HepG2 (cell line): ENCODE measurements around the gene MORC1. TPM values are rescaled to one million over a fixed set of nuclear protein-coding genes. Genes with fewer than 3 reads are reported as not detected.

ENCODE experiments used
- ATAC-seq: fragments of 200-7000 bp; cut with Tn5 transposase; 3 replicates; pipeline ENCODE4 v1.9.1; 2020; ENCODE audit warnings: mild to moderate bottlenecking, moderate library complexity
- BruUV-seq: library from RNA; stranded (reverse); fragments of 400-500 nt; replicated peaks from 2 replicates; lab custom pipeline; 2021; lab: Mats Ljungman, UMichigan
- CTCF ChIA-PET: fragments of 300-600 bp; formaldehyde crosslinking; extraction: SDS; loops from one replicate; lab custom pipeline; 2021; ENCODE audit warnings: low total read pairs, inconsistent platforms, low intra/inter-chr PET ratio; lab: Yijun Ruan, JAX
- POLR2A ChIA-PET: fragments of 350-600 bp; sonication (Branson Sonifier 250); formaldehyde crosslinking; loops from one replicate; lab custom pipeline; 2020; ENCODE audit warnings: antibody characterized with exemption, inconsistent platforms; lab: Yijun Ruan, JAX
- DNase-seq: peaks from one replicate; pipeline ENCODE4 v3.0.0-alpha.2; 2015; ENCODE audit warnings: low spot score
- FAIRE-seq: peaks from 3 replicates; lab custom pipeline; 2011; peaks lifted over from hg19 to GRCh38; lab: Jason Lieb, UNC
- H2AFZ ChIP-seq: one replicate; pipeline ENCODE4 v1.6.1; 2011; ENCODE audit warnings: low read length, inconsistent platforms
- H3K27ac ChIP-seq: fragments of 300-600 bp; 3 replicates; pipeline ENCODE4 v1.8.0; 2011; ENCODE audit warnings: mixed run types, mild to moderate bottlenecking, mixed read lengths, low read length, inconsistent platforms; ENCODE audit not compliant: insufficient read depth; ENCODE audit errors: extremely low read length
- H3K27me3 ChIP-seq, 2 experiments: fragments of 200-600 bp in 1 of 2; 2 replicates in 1 of 2; 3 replicates in 1 of 2; pipeline versions ENCODE4 v1.6.0 to v1.8.0; 2011; ENCODE audit warnings: low read length in 2 of 2, mild to moderate bottlenecking in 2 of 2, moderate library complexity in 2 of 2, inconsistent platforms in 1 of 2; ENCODE audit not compliant: insufficient read depth in 2 of 2, control insufficient read depth in 1 of 2
- H3K36me3 ChIP-seq, 2 experiments: fragments of 200-600 bp in 1 of 2; replicated peaks in 1 of 2; 2 replicates in 1 of 2; 3 replicates in 1 of 2; pipeline versions ENCODE4 v1.5.1 to v1.8.0; 2011; ENCODE audit warnings: low read length in 2 of 2, inconsistent platforms in 1 of 2; ENCODE audit not compliant: insufficient read depth in 2 of 2, control insufficient read depth in 1 of 2
- H3K4me1 ChIP-seq: 2 replicates; pipeline ENCODE4 v1.5.1; 2012; ENCODE audit warnings: low read length, inconsistent platforms; ENCODE audit not compliant: insufficient read depth
- H3K4me2 ChIP-seq: 2 replicates; pipeline ENCODE4 v1.6.0; 2011; ENCODE audit warnings: low read depth, low read length, inconsistent platforms
- H3K4me3 ChIP-seq, 3 experiments: fragments of 200-600 bp in 1 of 3; sonication (generic), shearing (Covaris generic) in 1 of 3; replicated peaks in 1 of 3; 2 replicates each; pipeline ENCODE4 v1.5.1; 2011 to 2016; ENCODE audit warnings: low read length in 3 of 3, inconsistent platforms in 2 of 3, low read depth in 2 of 3, mild to moderate bottlenecking in 2 of 3, control low read depth in 1 of 3, mixed read lengths in 1 of 3; ENCODE audit not compliant: insufficient read depth in 1 of 3
- H3K79me2 ChIP-seq: one replicate; pipeline ENCODE4 v1.6.1; 2011; ENCODE audit warnings: low read length, inconsistent platforms; ENCODE audit not compliant: insufficient read depth
- H3K9ac ChIP-seq: 2 replicates; pipeline ENCODE4 v1.6.0; 2011; ENCODE audit warnings: mild to moderate bottlenecking, low read depth, low read length, inconsistent platforms; ENCODE audit not compliant: insufficient read depth
- H3K9me3 ChIP-seq: 2 replicates; pipeline ENCODE4 v1.5.1; 2012; ENCODE audit warnings: mild to moderate bottlenecking, low read length
- H4K20me1 ChIP-seq: 2 replicates; pipeline ENCODE4 v1.6.0; 2011; ENCODE audit warnings: inconsistent platforms, mild to moderate bottlenecking, low read length, moderate library complexity; ENCODE audit not compliant: insufficient read depth
- EP300 ChIP-seq, 3 experiments: sonication (generic) in 1 of 3; formaldehyde crosslinking in 1 of 3; IDR thresholded peaks; 2 replicates each; pipeline versions ENCODE4 v1.5.1 to v1.6.1; 2011 to 2020; ENCODE audit warnings: low read depth in 2 of 3, low read length in 2 of 3, borderline replicate concordance in 1 of 3, improper control_type of control experiment in 1 of 3, mild to moderate bottlenecking in 1 of 3, missing genetic modification reagents in 1 of 3, moderate library complexity in 1 of 3
- MZF1 ChIP-seq: sonication (generic); formaldehyde crosslinking; IDR thresholded peaks from 2 replicates; pipeline ENCODE4 v1.8.1; 2023; ENCODE audit warnings: mild to moderate bottlenecking, missing genetic modification reagents, borderline replicate concordance
- NR2F6 ChIP-seq, 2 experiments: IDR thresholded peaks; 2 replicates each; pipeline ENCODE4 v1.6.1; 2016; ENCODE audit warnings: antibody characterized with exemption in 1 of 2, mild to moderate bottlenecking in 1 of 2
- POLR2AphosphoS5 ChIP-seq: IDR thresholded peaks from 2 replicates; pipeline ENCODE4 v1.6.1; 2012; ENCODE audit warnings: low read depth, low read length
- SOX13 ChIP-seq, 3 experiments: fragments of 450-650 bp in 1 of 3; sonication (generic) in 1 of 3; formaldehyde crosslinking in 1 of 3; IDR thresholded peaks in 2 of 3; conservative IDR thresholded peaks in 1 of 3; 2 replicates each; pipeline versions ENCODE4 v1.5.0 to v1.6.1; 2016 to 2020; ENCODE audit warnings: antibody characterized with exemption in 1 of 3, mild to moderate bottlenecking in 1 of 3, missing compliant biosample characterization in 1 of 3, missing genetic modification reagents in 1 of 3, moderate library complexity in 1 of 3
- SUZ12 ChIP-seq: fragments of 150-350 bp; IDR thresholded peaks from 2 replicates; pipeline ENCODE4 v1.6.1; 2014; ENCODE audit warnings: low read depth, low read length
- ZBTB39 ChIP-seq: sonication (generic); formaldehyde crosslinking; IDR thresholded peaks from 2 replicates; pipeline ENCODE4 v1.5.0; 2020; ENCODE audit warnings: missing genetic modification reagents
- ZNF350 ChIP-seq: sonication (generic); formaldehyde crosslinking; IDR thresholded peaks from 2 replicates; pipeline ENCODE4 v1.4.0; 2020; ENCODE audit warnings: mild to moderate bottlenecking, low read depth, missing genetic modification reagents, borderline replicate concordance
- in situ Hi-C: cut with HindIII; loops from 2 replicates; pipeline ENCODE4 v1.10.0; 2017; ENCODE audit warnings: low pct_unique_long_range_greater_than_20kb; ENCODE audit not compliant: extremely low pct_ligation_motif_present
- intact Hi-C: fragments of 100-400 bp; cut with micrococcal nuclease; formaldehyde crosslinking; loops from one replicate; pipeline ENCODE4 v1.10.0; 2022; ENCODE audit not compliant: unreplicated experiment
- polyA plus RNA-seq, 8 experiments: library from polyadenylated mRNA; depleted of rRNA in 3 of 8; stranded (reverse) in 7 of 8; unstranded in 1 of 8; fragments of >200 nt; fragmentation: Illumina TruSeq in 4 of 8; extraction: Trizol in 4 of 8; gene quantifications; 2 replicates each; pipeline versions ENCODE4 v1.2.1 to v1.2.3, GENCODE V29; 2011 to 2016; ENCODE audit warnings: low read depth in 4 of 8, missing spikeins in 1 of 8, mixed read lengths in 1 of 8; ENCODE audit not compliant: insufficient read depth in 1 of 8
- total RNA-seq, 5 experiments: library from RNA; depleted of rRNA; stranded (reverse); fragments of >200 nt; fragmentation: Illumina TruSeq; extraction: Trizol; gene quantifications; 2 replicates each; pipeline ENCODE4 v1.2.3, GENCODE V29; 2016; ENCODE audit warnings: low read depth in 1 of 5

Gene MORC1
- total and polyA plus RNA-seq, 2 of the 13 experiments (the other 11 are each of a cell fraction or from before 2014, with no cell fraction given): not detected

- POLR2A ChIA-PET: no interaction called here
- Histone ChIP-seq H3K4me1 (no peaks in the 10 kb centered on the region), H3K9me3 (no peaks in the 10 kb centered on the region), H2AFZ (no peak overlapping the region), H3K36me3 (no peaks in the 10 kb centered on the region), H3K4me2 (no peak overlapping the region), H3K27me3 (no peaks in the 10 kb centered on the region), H3K79me2 (no peaks in the 10 kb centered on the region), H3K4me3 (no peak overlapping the region), H4K20me1 (no peaks in the 10 kb centered on the region), H3K9ac (no peak overlapping the region), H3K27ac (no peak overlapping the region)
- CTCF ChIA-PET: no interaction called here
- DNase-seq: no peak
- FAIRE-seq: no peak
- intact Hi-C loops (no loop called here), in situ Hi-C loops (no loop called here)
- TF ChIP-seq NR2F6 (IDR thresholded peaks at IDR 0.05) (no peak), NR2F6 (CRISPR knock-in tag; IDR thresholded peaks at IDR 0.05) (no peak), ZBTB39 (no peak), POLR2AphosphoS5 (no peak), SOX13 (IDR thresholded peaks at IDR 0.05) (no peak), SOX13 (CRISPR knock-in tag; conservative IDR thresholded peaks at IDR 0.05 in 1 of 2, IDR thresholded peaks at IDR 0.05 in 1 of 2) (no peak), EP300 (IDR thresholded peaks at IDR 0.05; ENCODE audit: low read depth in 2 of 2, low read length in 2 of 2) (no peak), EP300 (CRISPR knock-in tag; IDR thresholded peaks at IDR 0.05; ENCODE audit: borderline replicate concordance) (no peak), ZNF350 (CRISPR knock-in tag) (no peak), MZF1 (CRISPR knock-in tag) (no peak), SUZ12 (no peak)
- BruUV-seq: no TSS peak
- no peak for ATAC-seq
Observed at GRCh38 chr3:108931035-108931434, 186.9 kb downstream of the MORC1 start.
